CD4-positive, alpha-beta memory T cell (primary cell): ENCODE results near the gene ERO1A. TPM values are rescaled to one million over a fixed set of nuclear protein-coding genes. Genes with fewer than 3 reads are reported as not detected.

Experiments used
- CTCF ChIA-PET: fragments of 350-600 bp; sonication (Branson Sonifier 250); formaldehyde crosslinking; loops from one replicate; lab custom pipeline; 2021; ENCODE audit warnings: inconsistent platforms; ENCODE audit not compliant: partially characterized antibody; lab: Charles Lee
- POLR2A ChIA-PET: fragments of 350-600 bp; sonication (Branson Sonifier 250); formaldehyde crosslinking; loops from one replicate; lab custom pipeline; 2021; ENCODE audit not compliant: partially characterized antibody; lab: Charles Lee
- DNase-seq, 5 donors: peaks; one replicate each; pipeline versions ENCODE4 v3.0.0 to v3.0.0-alpha.2; 2020 to 2022; ENCODE audit warnings: mixed read lengths in 1 of 5
- H3K27ac ChIP-seq: one replicate; pipeline ENCODE4 v1.7.0; 2013; ENCODE audit warnings: low read depth, low read length
- H3K27me3 ChIP-seq: 2 replicates; pipeline ENCODE4 v1.7.0; 2013; ENCODE audit warnings: mild to moderate bottlenecking, low read length, moderate library complexity; ENCODE audit not compliant: insufficient read depth
- H3K36me3 ChIP-seq: 2 replicates; pipeline ENCODE4 v1.7.0; 2013; ENCODE audit warnings: mild to moderate bottlenecking, low read length, moderate library complexity; ENCODE audit not compliant: insufficient read depth
- H3K4me1 ChIP-seq: 2 replicates; pipeline ENCODE4 v1.7.0; 2013; ENCODE audit warnings: mild to moderate bottlenecking, low read length, moderate library complexity; ENCODE audit not compliant: insufficient read depth
- H3K4me3 ChIP-seq, 2 donors: one replicate each; pipeline ENCODE4 v1.7.0; 2013; ENCODE audit warnings: low read length in 2 of 2, mild to moderate bottlenecking in 1 of 2
- H3K9me3 ChIP-seq, 2 donors: one replicate each; pipeline ENCODE4 v1.7.0; 2013; ENCODE audit warnings: low read length in 2 of 2, control low read depth in 1 of 2; ENCODE audit not compliant: control insufficient read depth in 1 of 2
- H3K27ac Mint-ChIP-seq, 7 donors: one replicate each; pipeline ENCODE4 v1.8.0; 2020 to 2021; ENCODE audit warnings: mixed read lengths in 7 of 7, mild to moderate bottlenecking in 6 of 7, inconsistent platforms in 3 of 7, moderate library complexity in 3 of 7
- H3K27me3 Mint-ChIP-seq, 2 donors: one replicate each; pipeline ENCODE4 v1.8.0; 2020 to 2021; ENCODE audit warnings: mixed read lengths in 2 of 2
- H3K36me3 Mint-ChIP-seq, 2 donors: one replicate each; pipeline ENCODE4 v1.8.0; 2020 to 2021; ENCODE audit warnings: mixed read lengths in 2 of 2, inconsistent platforms in 1 of 2, mild to moderate bottlenecking in 1 of 2
- H3K4me1 Mint-ChIP-seq, 4 donors: one replicate each; pipeline ENCODE4 v1.8.0; 2020 to 2021; ENCODE audit warnings: mixed read lengths in 4 of 4, mild to moderate bottlenecking in 1 of 4
- H3K4me3 Mint-ChIP-seq, 8 donors: one replicate each; pipeline ENCODE4 v1.8.0; 2020 to 2021; ENCODE audit warnings: mixed read lengths in 8 of 8, mild to moderate bottlenecking in 7 of 8, moderate library complexity in 6 of 8, inconsistent platforms in 3 of 8
- H3K9me3 Mint-ChIP-seq, 8 donors: one replicate each; pipeline ENCODE4 v1.8.0; 2020 to 2021; ENCODE audit warnings: mixed read lengths in 8 of 8, mild to moderate bottlenecking in 5 of 8, inconsistent platforms in 3 of 8, moderate library complexity in 1 of 8
- intact Hi-C: fragments of 100-400 bp; cut with micrococcal nuclease; formaldehyde crosslinking; loops from one replicate; pipeline ENCODE4 v1.15.1; 2023
- polyA plus RNA-seq, 2 donors: library from polyadenylated mRNA; unstranded; fragments of 300-500 nt; fragmentation: Illumina TruSeq; gene quantifications; one replicate each; pipeline ENCODE4 v1.2.3, GENCODE V29; 2021
- total RNA-seq, 2 experiments: library from RNA; stranded (reverse); gene quantifications; one replicate each; pipeline ENCODE4 v1.2.3, GENCODE V29; 2021

Gene ERO1A
- total and polyA plus RNA-seq, 4 experiments from 2014 or later = 65.5 to 98.3 (median 84.5) TPM

DNA sequence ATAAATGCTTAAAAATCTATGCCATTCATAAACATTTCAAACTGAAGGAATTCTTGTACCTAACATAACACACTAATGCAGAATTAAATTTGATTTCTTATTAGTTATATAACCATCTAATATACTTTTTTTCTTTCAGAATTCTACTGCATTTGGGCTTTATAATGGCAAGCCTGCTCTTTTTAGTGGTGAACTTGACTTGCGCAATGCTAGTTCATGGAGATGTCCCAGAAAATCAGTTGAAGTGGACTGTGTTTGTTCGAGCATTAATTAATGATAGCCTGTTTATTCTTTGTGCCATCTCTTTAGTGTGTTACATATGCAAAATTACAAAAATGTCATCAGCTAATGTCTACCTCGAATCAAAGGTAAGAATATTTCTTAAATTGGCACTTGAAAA, 95.4 kb downstream of the ERO1A start:
- POLR2A ChIA-PET = no interaction called here

DNA sequence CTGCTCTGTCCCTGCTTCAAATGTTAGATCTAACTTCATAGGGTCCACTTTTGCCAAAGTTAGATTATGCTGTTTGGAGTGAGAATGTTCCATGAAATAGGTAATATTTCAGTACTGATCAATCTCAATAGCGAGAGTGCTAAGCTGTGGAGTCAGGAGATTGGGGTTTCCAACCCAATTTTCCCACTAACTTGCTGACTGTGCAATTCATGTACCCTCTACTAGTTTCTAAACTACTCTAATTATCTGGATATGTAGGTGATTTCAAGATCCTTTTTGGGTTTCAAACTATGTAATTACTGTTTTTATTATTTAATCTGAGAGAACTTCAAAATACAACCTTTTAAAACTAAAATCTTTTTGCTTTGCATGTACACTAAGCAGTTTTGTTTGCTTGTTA, 96.8 kb downstream of the ERO1A start:
- Histone ChIP-seq H3K4me1 (no peaks in the 10 kb centered on the region), H3K27me3 (no peaks in the 10 kb centered on the region), H3K36me3 (no peaks in the 10 kb centered on the region), H3K9me3 (no peaks in the 10 kb centered on the region), H3K4me3 (no peak overlapping the region), H3K27ac (no peak overlapping the region)
- H3K27ac Mint-ChIP-seq = no peak overlapping the region
- POLR2A ChIA-PET = no interaction called here
- intact Hi-C loops = no loop called here
- peaks cover 0 to 3% (median 0%) of the 10 kb centered on the region in 4 donors for H3K4me1 Mint-ChIP-seq
- H3K4me3 Mint-ChIP-seq = no peak overlapping the region
- peaks cover 4 to 25% (median 14%) of the 10 kb centered on the region in 8 donors for H3K9me3 Mint-ChIP-seq
- peaks cover 0 to 5% of the 10 kb centered on the region in 2 donors for H3K36me3 Mint-ChIP-seq
- H3K27me3 Mint-ChIP-seq = peaks cover 0 to 3% of the 10 kb centered on the region in 2 donors
- no peak for DNase-seq
- CTCF ChIA-PET = interaction anchor here (0.6 kb wide), 1 partner anchor 820 kb away, joined by 3 read pairs; no protein-coding TSS in a partner anchor

More for the DNA sequence above, 95.4 kb downstream of the ERO1A start:
- intact Hi-C loops = no loop called here
- no peak overlapping the region for H3K27ac Mint-ChIP-seq
- H3K9me3 ChIP-seq = no peaks in the 10 kb centered on the region
- CTCF ChIA-PET = no interaction called here
- peaks cover 0 to 3% (median 0%) of the 10 kb centered on the region in 4 donors for H3K4me1 Mint-ChIP-seq
- H3K9me3 Mint-ChIP-seq = peaks cover 0 to 24% (median 13%) of the 10 kb centered on the region in 8 donors
- H3K27me3 ChIP-seq = no peaks in the 10 kb centered on the region
- DNase-seq = no peak
- no peak overlapping the region for H3K27ac ChIP-seq
- H3K4me3 ChIP-seq = no peak overlapping the region
- peaks cover 0 to 7% of the 10 kb centered on the region in 2 donors for H3K36me3 Mint-ChIP-seq
- no peaks in the 10 kb centered on the region for H3K4me1 ChIP-seq
- peaks cover 0 to 2% of the 10 kb centered on the region in 2 donors for H3K27me3 Mint-ChIP-seq
- H3K4me3 Mint-ChIP-seq = no peak overlapping the region
- H3K36me3 ChIP-seq = no peaks in the 10 kb centered on the region

DNA sequence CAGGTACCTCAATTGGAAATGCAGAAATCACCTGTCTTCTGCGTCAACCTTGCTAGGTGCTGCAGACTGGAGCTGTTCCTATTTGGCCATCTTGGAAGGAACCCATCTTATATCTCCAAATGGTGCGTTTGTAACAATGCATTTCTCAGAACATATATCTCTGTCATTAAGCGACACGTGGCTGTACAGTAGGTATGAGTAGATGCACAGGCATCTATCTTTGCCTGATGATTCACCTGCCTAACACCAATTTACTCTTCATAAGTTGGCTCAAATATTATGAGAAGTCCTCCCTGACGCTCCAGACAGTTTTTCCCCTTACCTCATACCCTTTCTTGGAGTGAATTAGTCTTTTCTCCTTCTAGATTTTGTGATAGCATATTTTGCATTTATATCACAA, 98.5 kb downstream of the ERO1A start:
- intact Hi-C loops = no loop called here
- H3K27me3 Mint-ChIP-seq = peaks cover 0 to 3% of the 10 kb centered on the region in 2 donors
- no peak for DNase-seq
- CTCF ChIA-PET = no interaction called here
- Histone ChIP-seq H3K27me3 (no peaks in the 10 kb centered on the region), H3K27ac (no peak overlapping the region), H3K4me3 (no peak overlapping the region), H3K9me3 (no peaks in the 10 kb centered on the region), H3K4me1 (no peaks in the 10 kb centered on the region), H3K36me3 (no peaks in the 10 kb centered on the region)
- H3K4me3 Mint-ChIP-seq = no peak overlapping the region
- POLR2A ChIA-PET = no interaction called here
- H3K36me3 Mint-ChIP-seq = peaks cover 0 to 5% of the 10 kb centered on the region in 2 donors
- H3K9me3 Mint-ChIP-seq = peaks cover 4 to 25% (median 14%) of the 10 kb centered on the region in 8 donors
- H3K4me1 Mint-ChIP-seq = no peaks in the 10 kb centered on the region
- no peak overlapping the region for H3K27ac Mint-ChIP-seq

DNA sequence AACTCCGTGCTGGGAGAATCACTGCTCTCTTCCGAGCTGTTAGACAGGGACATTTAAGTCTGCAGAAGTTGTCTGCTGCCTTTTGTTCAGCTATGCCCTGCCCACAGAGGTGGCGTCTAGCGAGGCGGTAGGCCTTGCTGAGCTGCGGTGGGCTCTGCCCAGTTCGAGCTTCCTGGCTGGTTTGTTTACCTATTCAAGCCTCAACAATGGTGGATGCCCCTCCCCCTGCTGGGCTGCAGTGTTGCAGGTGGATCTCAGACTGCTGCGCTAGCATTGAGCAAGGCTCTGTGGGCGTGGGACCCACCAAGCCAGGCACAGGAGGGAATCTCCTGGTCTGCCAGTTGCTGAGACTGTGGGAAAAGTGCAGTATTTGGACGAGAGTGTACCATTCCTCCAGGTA, 99.0 kb downstream of the ERO1A start:
- Mint-ChIP-seq H3K4me1 (no peaks in the 10 kb centered on the region), H3K27me3 (peaks cover 0 to 3% of the 10 kb centered on the region in 2 donors), H3K9me3 (peaks cover 4 to 25% (median 16%) of the 10 kb centered on the region in 8 donors), H3K4me3 (no peak overlapping the region), H3K27ac (no peak overlapping the region), H3K36me3 (peaks cover 0 to 5% of the 10 kb centered on the region in 2 donors)
- Histone ChIP-seq H3K36me3 (no peaks in the 10 kb centered on the region), H3K27ac (no peak overlapping the region), H3K27me3 (no peaks in the 10 kb centered on the region), H3K4me1 (no peaks in the 10 kb centered on the region), H3K4me3 (no peak overlapping the region), H3K9me3 (no peaks in the 10 kb centered on the region)
- DNase-seq = no peak
- ChIA-PET CTCF (no interaction called here), POLR2A (no interaction called here)
- intact Hi-C loops = no loop called here

DNA sequence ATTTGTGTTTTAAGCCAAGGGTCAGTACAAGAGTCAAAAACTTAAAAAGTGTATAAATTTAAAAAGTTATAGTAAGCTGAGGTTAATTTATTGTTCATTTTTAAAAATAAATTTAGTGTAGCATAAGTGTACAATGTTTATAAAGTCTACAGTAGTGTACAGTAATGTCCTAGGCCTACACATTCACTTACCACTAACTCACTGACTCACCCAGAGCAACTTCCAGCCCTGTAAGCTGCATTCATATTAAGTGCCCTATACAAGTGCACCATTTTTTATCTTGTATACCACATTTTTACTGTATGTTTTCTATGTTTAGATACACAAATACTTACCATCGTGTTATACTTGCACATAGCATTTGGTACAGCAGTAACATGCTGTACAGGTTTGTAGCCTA, 105.0 kb downstream of the ERO1A start:
- POLR2A ChIA-PET = no interaction called here
- H3K9me3 ChIP-seq = no peaks in the 10 kb centered on the region
- no peak overlapping the region for H3K4me3 Mint-ChIP-seq
- no peak overlapping the region for H3K4me3 ChIP-seq
- no peak overlapping the region for H3K27ac ChIP-seq
- H3K36me3 Mint-ChIP-seq = peaks cover 0 to 3% of the 10 kb centered on the region in 2 donors
- no peak overlapping the region for H3K27ac Mint-ChIP-seq
- CTCF ChIA-PET = interaction anchor here (0.8 kb wide), 1 partner anchor 10 kb away, joined by 3 read pairs; no protein-coding TSS in a partner anchor
- intact Hi-C loops = no loop called here
- no peaks in the 10 kb centered on the region for H3K4me1 ChIP-seq
- H3K27me3 ChIP-seq = no peaks in the 10 kb centered on the region
- DNase-seq = no peak
- peaks cover 2 to 6% of the 10 kb centered on the region in 2 donors for H3K27me3 Mint-ChIP-seq
- no peaks in the 10 kb centered on the region for H3K36me3 ChIP-seq
- no peaks in the 10 kb centered on the region for H3K4me1 Mint-ChIP-seq
- peaks cover 2 to 17% (median 11%) of the 10 kb centered on the region in 8 donors for H3K9me3 Mint-ChIP-seq

Other genes with a start within 250 kb of the ERO1A start
- 1 to 10 TPM; 7.0 to 7.6 TPM for gene TXNDC16, start 143.1 kb downstream of the ERO1A start, total RNA-seq
- gene TXNDC16, start 143.1 kb downstream of the ERO1A start, polyA plus RNA-seq = 1 to 10 TPM; 2.8 to 3.2 TPM
- gene GPR137C, start 142.7 kb downstream of the ERO1A start, total RNA-seq = under 1 TPM in 1 of 2 experiments, not detected in 1; 0.20 TPM
- gene GPR137C, start 142.7 kb downstream of the ERO1A start, polyA plus RNA-seq = not detected
- gene PSMC6, start 11.6 kb upstream of the ERO1A start, total RNA-seq = 10 to 100 TPM; 85.7 to 86.0 TPM
- gene PSMC6, start 11.6 kb upstream of the ERO1A start, polyA plus RNA-seq = 10 to 100 TPM; 47.5 to 68.7 TPM
- gene STYX, start 34.6 kb upstream of the ERO1A start, total RNA-seq = 10 to 100 TPM; 47.1 to 47.3 TPM
- 10 to 100 TPM; 25.0 to 50.0 TPM for gene STYX, start 34.6 kb upstream of the ERO1A start, polyA plus RNA-seq
- 10 to 100 TPM; 10.0 to 15.2 TPM for gene GNPNAT1, start 96.0 kb upstream of the ERO1A start, total RNA-seq
- 10 to 100 TPM; 10.0 to 16.2 TPM for gene GNPNAT1, start 96.0 kb upstream of the ERO1A start, polyA plus RNA-seq